GM21619 (cell line): ENCODE data around the gene XBP1.
"Not testable (repeated sequence)": the region's sequence is repeated elsewhere in the genome, so short reads cannot be mapped to it uniquely, and the experiment has no call there.

ENCODE experiments used
- ATAC-seq: cut with Tn5 transposase; IDR thresholded peaks from one replicate; pipeline ENCODE4 v1.9.1; 2021; ENCODE audit not compliant: unreplicated experiment

XBP1 gene

GRCh38 chr22:28819253-28820096, 19.1 kb upstream of the XBP1 start:
- no peak for ATAC-seq

- no peak for ATAC-seq
Observed at GRCh38 chr22:28817919-28818859, 17.8 kb upstream of the XBP1 start.

- no peak for ATAC-seq
Observed at GRCh38 chr22:28817064-28817463, 16.7 kb upstream of the XBP1 start.

- ATAC-seq, result no peak
Observed at GRCh38 chr22:28815729-28816128, 15.4 kb upstream of the XBP1 start.

- ATAC-seq, result no peak
Observed at GRCh38 chr22:28815111-28815510, 14.7 kb upstream of the XBP1 start.

GRCh38 chr22:28813772-28814518, 13.6 kb upstream of the XBP1 start:
- ATAC-seq, result no peak

GRCh38 chr22:28812516-28812915, 12.1 kb upstream of the XBP1 start:
- no peak for ATAC-seq

- ATAC-seq, result no peak
Observed at GRCh38 chr22:28810821-28811491, 10.6 kb upstream of the XBP1 start.

DNA sequence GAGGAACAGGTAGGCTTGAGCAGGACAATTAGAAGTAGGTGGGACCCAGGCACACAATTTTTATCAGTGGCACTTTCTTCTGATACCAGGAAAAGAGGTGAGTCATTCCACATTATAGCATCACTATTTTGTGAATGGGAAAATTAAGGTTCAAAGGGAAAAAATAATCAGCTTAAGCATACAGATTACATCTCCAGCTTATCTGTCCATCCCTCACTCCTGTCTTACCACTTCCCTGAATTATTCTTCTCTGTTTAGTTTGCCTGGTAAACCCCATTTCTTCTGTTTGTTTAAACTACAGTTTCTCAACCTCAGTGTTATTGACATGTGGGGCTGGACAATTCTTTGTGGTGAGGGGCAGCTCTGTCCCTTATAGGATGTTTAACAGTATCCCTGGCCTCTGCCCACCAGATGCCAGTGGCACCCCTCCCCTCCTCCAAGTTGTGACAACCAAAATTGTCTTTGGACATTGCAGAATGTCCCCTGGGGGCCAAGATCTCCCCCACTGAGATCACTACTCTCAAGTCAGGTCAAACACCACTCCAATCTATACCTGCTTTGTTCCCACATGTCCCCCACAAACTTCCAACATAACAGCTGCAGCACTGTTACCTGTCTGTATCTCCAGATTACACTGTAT, 8.5 kb upstream of the XBP1 start:
- ATAC-seq, result no peak

GRCh38 chr22:28805426-28805825, 5.1 kb upstream of the XBP1 start:
- not testable (repeated sequence) for ATAC-seq

DNA sequence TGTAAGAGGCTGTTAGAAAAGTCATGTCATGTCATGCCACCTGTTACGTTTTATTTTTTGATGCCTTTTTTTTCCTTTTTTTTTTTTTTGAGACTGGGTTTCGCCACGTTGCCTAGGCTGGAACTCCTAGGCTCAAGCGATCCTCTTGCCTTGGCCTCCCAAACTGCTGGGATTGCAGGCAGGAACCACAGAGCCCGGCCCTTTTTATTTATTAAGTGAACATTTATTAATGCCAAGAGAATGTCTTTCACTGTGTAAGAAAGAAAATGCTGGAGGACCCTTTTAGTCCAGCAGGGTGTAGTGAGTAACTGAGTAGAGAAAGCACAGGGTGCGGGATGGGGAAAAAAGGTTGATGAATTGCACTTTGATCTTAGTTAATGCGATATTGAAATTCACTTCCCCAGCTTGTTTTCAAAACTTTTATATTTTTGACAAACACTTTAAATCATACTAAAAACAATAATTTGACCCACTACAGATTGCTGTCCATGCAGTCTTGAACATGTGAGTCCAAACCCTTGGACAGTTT, 2.3 kb upstream of the XBP1 start:
- no peak for ATAC-seq

GRCh38 chr22:28801845-28802594, 1.7 kb upstream of the XBP1 start:
- ATAC-seq, result no peak

- ATAC-seq, result peak; percentile 17
Observed at GRCh38 chr22:28799606-28800307, 612 bp downstream of the XBP1 start.

- no peak for ATAC-seq
Observed at GRCh38 chr22:28798810-28799605, 1.4 kb downstream of the XBP1 start.

GRCh38 chr22:28795932-28796856, 4.2 kb downstream of the XBP1 start:
- no peak for ATAC-seq

DNA sequence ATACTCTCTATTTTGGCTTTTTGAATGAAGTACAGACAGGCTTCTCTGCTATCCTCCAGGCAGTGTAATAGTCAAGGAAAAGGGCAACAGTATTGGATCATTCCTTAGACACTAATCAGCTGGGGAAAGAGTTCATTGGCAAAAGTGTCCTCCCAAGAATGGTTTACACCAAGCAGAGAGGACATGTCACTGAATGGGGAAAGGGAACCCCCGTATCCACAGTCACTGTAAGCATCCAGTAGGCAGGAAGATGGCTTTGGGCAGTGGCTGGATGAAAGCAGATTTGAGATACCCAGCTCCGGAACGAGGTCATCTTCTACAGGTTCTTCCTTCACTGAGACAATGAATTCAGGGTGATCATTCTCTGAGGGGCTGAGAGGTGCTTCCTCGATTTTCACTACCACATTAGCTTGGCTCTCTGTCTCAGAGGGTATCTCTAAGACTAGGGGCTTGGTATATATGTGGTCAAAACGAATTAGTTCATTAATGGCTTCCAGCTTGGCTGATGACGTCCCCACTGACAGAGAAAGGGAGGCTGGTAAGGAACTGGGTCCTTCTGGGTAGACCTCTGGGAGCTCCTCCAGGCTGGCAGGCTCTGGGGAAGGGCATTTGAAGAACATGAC, 5.2 kb downstream of the XBP1 start:
- no peak for ATAC-seq
